Measurements from ENCODE around the gene NR1H2.
"Not testable (repeated sequence)": the region's sequence is repeated elsewhere in the genome, so short reads cannot be mapped to it uniquely, and the experiment has no call there.

NR1H2 gene

GRCh38 chr19:50376166-50377050, at the start of gene NR1H2:
Gene NR1H2 (plus strand): TSS chr19:50376457. CDS start chr19:50377606, 1,149 bp downstream.
- peak; percentile 80 for DNase-seq

- no peak for DNase-seq
These were observed 49.2 kb upstream of the NR1H2 start for GRCh38 chr19:50327013-50327412.

DNA sequence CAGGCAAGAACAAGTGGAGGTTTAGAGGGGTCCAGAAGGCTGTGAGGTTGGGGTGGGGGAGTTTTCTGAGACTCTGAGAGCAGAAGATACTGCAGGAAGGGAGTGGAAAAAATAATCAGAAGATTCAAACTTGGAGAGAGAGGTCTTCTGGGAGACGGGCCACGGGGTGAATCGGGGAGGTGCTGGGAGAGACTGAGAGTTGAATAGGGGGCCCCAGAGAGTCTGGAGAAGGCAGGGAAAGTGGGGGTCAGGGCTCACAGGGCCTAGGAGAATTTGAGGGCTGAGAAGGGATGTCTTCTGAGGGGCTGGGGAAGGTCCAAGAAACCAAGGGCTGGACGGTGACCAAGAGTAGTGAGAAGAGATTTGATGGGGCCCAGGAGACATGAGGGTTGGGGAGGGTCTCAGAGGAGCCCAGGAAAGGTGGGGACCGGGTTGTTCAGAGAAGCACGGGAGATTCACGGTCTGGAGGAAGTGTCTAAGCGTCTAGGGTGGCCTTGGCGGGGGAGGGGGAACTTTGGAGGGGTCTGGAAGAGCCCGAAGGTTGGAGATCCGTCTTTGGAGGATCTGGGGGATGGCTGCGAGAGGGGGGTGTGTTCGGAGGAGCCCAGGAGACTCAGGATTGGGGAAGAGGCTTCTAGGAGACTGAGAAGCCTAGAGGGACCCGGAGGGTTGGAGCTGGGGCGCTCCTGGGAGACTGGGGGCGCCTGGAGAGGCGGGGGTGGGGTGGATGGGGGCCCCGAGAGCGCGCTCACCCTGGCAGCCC, 48.6 kb upstream of the NR1H2 start:
- DNase-seq = no peak

- DNase-seq = no peak
These were observed 47.9 kb upstream of the NR1H2 start for GRCh38 chr19:50328224-50328872.

- DNase-seq = no peak
These were observed 47.4 kb upstream of the NR1H2 start for GRCh38 chr19:50328873-50329145.

GRCh38 chr19:50329146-50329925, 46.9 kb upstream of the NR1H2 start, which contains the start of gene KCNC3:
Gene KCNC3 (minus strand): TSS chr19:50329377. CDS start chr19:50329082, 295 bp downstream.
- DNase-seq = peak; percentile 99

- not testable (repeated sequence) for DNase-seq
These were observed 46.3 kb upstream of the NR1H2 start for GRCh38 chr19:50329926-50330294.

GRCh38 chr19:50330365-50331078, 45.7 kb upstream of the NR1H2 start:
- DNase-seq = peak; percentile 75

DNA sequence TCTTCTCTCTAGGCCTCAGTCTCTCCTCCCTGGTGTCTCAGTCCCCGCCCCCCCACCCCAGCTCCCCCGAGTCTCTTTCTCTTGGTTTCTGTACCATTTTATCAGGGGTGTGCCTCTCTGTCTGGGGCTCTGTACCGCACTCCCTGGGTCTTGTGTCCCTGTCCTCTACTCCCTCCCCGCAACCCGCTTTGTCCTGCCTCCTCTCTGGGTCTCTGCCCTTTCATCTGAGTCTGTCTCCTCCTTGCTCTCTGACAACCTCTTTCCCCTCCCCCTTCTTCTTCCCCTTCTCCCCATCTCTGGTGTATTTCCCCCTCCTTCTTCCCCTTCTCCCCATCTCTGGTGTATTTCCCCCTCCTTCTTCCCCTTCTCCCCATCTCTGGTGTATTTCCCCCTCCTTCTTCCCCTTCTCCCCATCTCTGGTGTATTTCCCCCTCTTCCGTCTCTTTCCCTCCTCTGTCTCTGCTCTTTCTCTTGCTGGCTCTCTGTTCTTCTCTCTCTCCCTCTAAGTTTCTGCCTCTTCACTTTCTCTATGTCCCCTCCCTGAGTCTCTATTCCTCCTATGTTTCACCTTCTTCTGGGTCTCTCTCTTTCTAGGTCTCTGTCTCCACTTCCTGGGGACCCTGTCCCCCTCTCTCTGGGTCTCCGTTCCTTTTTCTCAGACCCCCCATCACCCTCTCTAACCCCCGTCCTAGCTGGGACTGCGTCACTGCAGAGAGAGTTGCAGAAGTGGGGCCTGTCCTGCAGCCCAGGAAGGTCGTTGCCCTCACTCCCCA, 44.9 kb upstream of the NR1H2 start:
- no peak for DNase-seq

DNA sequence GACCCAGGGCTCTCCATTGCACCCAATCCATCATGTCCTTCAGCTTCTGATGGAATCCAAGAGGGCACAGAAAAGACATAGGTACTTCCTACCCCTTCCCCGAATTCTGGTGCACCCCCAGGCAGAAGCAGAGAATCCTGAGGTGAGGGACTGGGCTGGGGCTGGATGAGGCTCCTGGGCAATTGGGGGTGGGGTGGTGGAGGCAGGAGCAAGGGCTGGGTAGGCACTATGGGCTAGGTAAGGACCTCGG, 44.3 kb upstream of the NR1H2 start:
- no peak for DNase-seq

GRCh38 chr19:50332244-50333038, 43.8 kb upstream of the NR1H2 start:
- DNase-seq = no peak

GRCh38 chr19:50333235-50333736, 43.0 kb upstream of the NR1H2 start:
- DNase-seq = peak; percentile 95

- DNase-seq = peak; percentile 95
These were observed 42.3 kb upstream of the NR1H2 start for GRCh38 chr19:50333737-50334617.

DNA sequence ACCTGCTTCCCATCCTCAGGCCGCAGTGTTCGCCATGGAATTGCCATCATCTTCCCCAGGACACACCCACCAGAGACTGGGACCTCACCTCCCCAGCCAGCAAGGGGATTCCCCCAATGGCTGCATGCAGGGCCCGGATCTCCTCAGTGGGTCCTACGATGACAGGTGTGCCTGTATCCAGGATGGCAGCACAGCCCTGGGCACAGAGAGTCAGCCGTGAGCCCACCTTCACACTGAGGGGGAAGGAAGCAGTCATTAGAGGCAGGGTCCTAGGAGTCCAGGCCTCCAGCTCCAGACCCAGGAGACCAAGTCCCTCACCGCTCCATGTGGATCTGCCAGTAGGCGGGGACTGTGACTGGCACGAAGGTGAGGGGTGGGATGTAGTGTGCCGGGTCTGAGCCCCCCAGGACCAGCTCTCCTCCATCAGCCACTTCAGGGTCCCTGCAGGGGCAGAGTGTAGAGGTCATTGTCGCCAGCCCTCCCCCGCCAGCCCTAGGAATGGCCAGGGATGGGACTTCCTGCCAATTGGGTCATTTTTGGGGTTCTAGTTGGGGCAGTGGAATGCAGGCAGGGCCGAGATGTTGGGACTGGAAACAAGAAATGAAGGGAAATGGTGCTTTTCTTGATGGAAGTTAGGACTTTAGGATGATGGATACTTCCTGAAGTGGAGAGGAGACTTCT, 41.4 kb upstream of the NR1H2 start:
- no peak for DNase-seq

DNA sequence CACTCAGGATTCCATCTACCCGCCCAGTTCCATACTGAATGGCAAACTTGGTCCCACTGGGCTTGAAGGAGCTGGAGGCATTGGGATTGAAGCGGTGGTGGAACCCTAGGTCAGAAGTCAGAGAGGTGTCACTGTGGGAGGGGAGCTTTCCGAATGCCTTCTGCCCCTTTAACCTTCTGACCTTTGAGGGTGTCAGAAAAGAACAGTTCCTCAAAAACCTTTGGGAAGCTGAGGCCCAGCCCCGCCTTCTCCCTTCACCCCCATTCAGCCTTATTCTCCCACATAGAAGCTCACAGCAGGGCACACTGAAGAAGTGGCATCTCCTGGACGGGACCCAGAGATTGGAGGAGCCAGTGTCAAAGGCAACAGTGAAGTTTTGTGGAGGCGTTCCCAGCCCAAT, 39.2 kb upstream of the NR1H2 start:
- DNase-seq = not testable (repeated sequence)

DNA sequence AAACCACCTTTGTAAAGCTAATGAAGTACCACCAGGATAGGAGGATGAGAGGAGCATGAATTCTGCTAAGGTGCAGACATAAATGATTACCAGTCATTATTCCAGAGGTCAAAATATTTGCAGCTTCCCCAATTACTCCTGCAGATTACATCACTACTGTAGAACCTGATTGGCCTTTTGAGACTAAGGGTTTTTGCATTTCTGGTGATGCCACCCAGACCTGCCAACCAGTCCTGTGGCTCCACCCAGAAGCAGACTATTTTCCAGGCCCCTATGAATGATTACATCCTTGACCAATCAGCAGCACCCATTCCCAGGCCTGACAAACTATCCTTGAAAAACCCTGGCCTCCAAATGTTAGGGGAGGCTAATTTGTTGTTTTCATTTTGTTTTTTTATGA, 35.9 kb upstream of the NR1H2 start:
- DNase-seq = no peak

GRCh38 chr19:50341091-50341564, 35.1 kb upstream of the NR1H2 start:
- no peak for DNase-seq

DNA sequence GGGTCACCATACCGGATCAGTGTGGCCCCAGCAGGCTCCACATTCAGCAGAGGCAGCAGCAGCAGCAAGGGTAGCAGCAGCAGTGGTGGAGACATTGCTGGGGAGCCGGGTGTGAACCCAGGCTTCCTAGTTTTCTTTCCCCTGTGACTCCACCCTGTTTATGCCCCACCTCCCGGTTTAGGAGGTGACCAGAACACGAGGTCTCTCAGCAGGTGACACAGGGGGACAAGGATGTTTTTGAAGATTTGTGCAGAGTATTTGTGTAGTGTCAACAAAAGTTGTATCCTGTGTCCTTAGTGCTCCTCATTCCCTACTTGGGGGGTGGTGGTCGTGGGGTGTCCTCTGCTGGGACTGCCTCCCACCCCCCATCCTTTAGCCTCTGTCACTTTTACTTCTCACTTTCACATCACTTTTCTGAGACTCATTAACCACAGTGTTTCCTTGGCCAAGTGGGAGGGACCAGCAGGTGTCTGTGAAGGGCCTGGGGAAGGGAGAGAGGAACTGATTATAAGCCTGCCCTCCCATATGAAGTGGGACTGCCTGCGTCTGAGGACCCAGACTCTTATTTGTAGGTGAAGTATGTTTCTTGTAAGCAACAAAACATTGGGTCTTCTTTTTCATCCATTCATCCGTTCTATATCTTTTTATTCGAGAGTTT, 31.5 kb upstream of the NR1H2 start:
- DNase-seq = no peak

Data from NCI-H2029 treated with DMSO at 0.1 percent for 48 hours (cell line).